DOHH2 (cell line): ENCODE results near the gene USP28.

Source experiments
- H3F3A ChIP-seq: fragments of 200-600 bp; sonication (generic), shearing (Covaris generic); 2 replicates; pipeline ENCODE4 v1.6.0; 2016; ENCODE audit warnings: antibody characterized with exemption, mild to moderate bottlenecking; ENCODE audit not compliant: control insufficient read depth, insufficient read depth
- H3K27ac ChIP-seq: fragments of 200-600 bp; sonication (generic); 2 replicates; pipeline ENCODE4 v1.5.1; 2014; ENCODE audit warnings: low read depth, mild to moderate bottlenecking, low read length, moderate library complexity
- H3K27me3 ChIP-seq: fragments of 200-600 bp; sonication (generic); 2 replicates; pipeline ENCODE4 v1.6.1; 2014; ENCODE audit warnings: mild to moderate bottlenecking, low read length, mixed read lengths; ENCODE audit not compliant: control insufficient read depth
- H3K36me3 ChIP-seq: fragments of 200-600 bp; sonication (generic); 2 replicates; pipeline ENCODE4 v1.6.1; 2014; ENCODE audit warnings: mild to moderate bottlenecking, low read length, moderate library complexity, mixed read lengths; ENCODE audit not compliant: control insufficient read depth
- H3K4me1 ChIP-seq: fragments of 200-600 bp; sonication (generic); 2 replicates; pipeline ENCODE4 v1.6.1; 2014; ENCODE audit warnings: mild to moderate bottlenecking, low read length, mixed read lengths; ENCODE audit not compliant: control insufficient read depth
- H3K4me2 ChIP-seq: fragments of 200-600 bp; sonication (generic); 2 replicates; pipeline ENCODE4 v1.6.0; 2014; ENCODE audit warnings: mild to moderate bottlenecking, low read length, moderate library complexity
- H3K4me3 ChIP-seq: fragments of 200-600 bp; sonication (generic); 2 replicates; pipeline ENCODE4 v1.5.1; 2014; ENCODE audit warnings: mild to moderate bottlenecking, low read length, mixed read lengths
- H3K79me2 ChIP-seq: fragments of 200-600 bp; sonication (generic); 2 replicates; pipeline ENCODE4 v1.6.1; 2014; ENCODE audit warnings: mild to moderate bottlenecking, low read length, mixed read lengths; ENCODE audit not compliant: control insufficient read depth
- H3K9me2 ChIP-seq: fragments of 200-600 bp; sonication (generic); replicated peaks from 2 replicates; pipeline ENCODE4 v1.6.1; 2014; ENCODE audit warnings: mild to moderate bottlenecking, low read length, mixed read lengths; ENCODE audit not compliant: control insufficient read depth
- H3K9me3 ChIP-seq: fragments of 200-600 bp; sonication (generic); 2 replicates; pipeline ENCODE4 v1.6.1; 2014; ENCODE audit warnings: antibody characterized with exemption, low read length, mixed read lengths; ENCODE audit not compliant: control insufficient read depth, insufficient read depth
- H4K20me1 ChIP-seq: fragments of 200-600 bp; sonication (generic); 2 replicates; pipeline ENCODE4 v1.6.0; 2014; ENCODE audit warnings: low read depth, mild to moderate bottlenecking, antibody characterized with exemption, low read length, moderate library complexity; ENCODE audit not compliant: control insufficient read depth, insufficient read depth
- EZH2phosphoT487 ChIP-seq: fragments of 200-600 bp; sonication (generic); IDR thresholded peaks from 2 replicates; pipeline ENCODE4 v1.6.1; 2017; ENCODE audit warnings: borderline replicate concordance, mild to moderate bottlenecking, antibody characterized with exemption, low read length, moderate library complexity, mixed read lengths
- TF ChIP-seq, protein P1 (sequence below): fragments of 200-600 bp; sonication (generic); IDR thresholded peaks from one replicate; pipeline ENCODE4 v1.5.1; 2014; ENCODE audit warnings: antibody characterized with exemption, mild to moderate bottlenecking, low read depth, low read length; ENCODE audit not compliant: poor library complexity, severe bottlenecking

USP28 gene

DNA sequence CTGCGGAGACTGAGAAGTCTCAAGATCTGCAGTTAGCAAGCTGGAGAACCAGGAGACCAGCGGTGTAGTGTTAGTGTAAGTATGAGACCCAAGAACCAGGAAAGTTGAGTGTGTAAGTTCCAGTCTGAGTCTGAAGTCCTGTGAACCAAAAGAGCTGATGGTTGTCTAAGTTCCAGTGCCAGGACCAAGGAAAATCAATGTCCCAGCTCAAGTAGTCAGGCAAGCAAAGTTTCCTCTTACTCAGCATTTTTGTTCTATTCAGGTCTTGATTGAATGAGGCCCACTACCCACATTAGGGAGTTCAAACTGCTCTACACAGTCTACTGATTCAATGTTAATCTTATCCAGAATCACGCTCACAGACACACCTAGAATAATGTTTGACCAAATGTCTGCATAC, 11.0 kb downstream of the USP28 start:
- H3K79me2 ChIP-seq: peaks cover 61% of the 10 kb centered on the region
- 0 out of 2 replicates have a peak, but pooled peaks cover 4% of the 10 kb centered on the region for H3K4me1 ChIP-seq
- no peak overlapping the region for H3K27ac ChIP-seq
- peaks cover 18% of the 10 kb centered on the region for H3K36me3 ChIP-seq
- H3F3A ChIP-seq: no peaks in the 10 kb centered on the region
- H3K9me3 ChIP-seq: no peaks in the 10 kb centered on the region
- no peaks in the 10 kb centered on the region for H3K9me2 ChIP-seq
- H3K4me3 ChIP-seq: no peak overlapping the region
- TF ChIP-seq, protein P1, sequence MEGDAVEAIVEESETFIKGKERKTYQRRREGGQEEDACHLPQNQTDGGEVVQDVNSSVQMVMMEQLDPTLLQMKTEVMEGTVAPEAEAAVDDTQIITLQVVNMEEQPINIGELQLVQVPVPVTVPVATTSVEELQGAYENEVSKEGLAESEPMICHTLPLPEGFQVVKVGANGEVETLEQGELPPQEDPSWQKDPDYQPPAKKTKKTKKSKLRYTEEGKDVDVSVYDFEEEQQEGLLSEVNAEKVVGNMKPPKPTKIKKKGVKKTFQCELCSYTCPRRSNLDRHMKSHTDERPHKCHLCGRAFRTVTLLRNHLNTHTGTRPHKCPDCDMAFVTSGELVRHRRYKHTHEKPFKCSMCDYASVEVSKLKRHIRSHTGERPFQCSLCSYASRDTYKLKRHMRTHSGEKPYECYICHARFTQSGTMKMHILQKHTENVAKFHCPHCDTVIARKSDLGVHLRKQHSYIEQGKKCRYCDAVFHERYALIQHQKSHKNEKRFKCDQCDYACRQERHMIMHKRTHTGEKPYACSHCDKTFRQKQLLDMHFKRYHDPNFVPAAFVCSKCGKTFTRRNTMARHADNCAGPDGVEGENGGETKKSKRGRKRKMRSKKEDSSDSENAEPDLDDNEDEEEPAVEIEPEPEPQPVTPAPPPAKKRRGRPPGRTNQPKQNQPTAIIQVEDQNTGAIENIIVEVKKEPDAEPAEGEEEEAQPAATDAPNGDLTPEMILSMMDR: no peak
- no peak for TF ChIP-seq EZH2phosphoT487
- no peaks in the 10 kb centered on the region for H4K20me1 ChIP-seq
- no peaks in the 10 kb centered on the region for H3K27me3 ChIP-seq
- no peak overlapping the region for H3K4me2 ChIP-seq

DNA sequence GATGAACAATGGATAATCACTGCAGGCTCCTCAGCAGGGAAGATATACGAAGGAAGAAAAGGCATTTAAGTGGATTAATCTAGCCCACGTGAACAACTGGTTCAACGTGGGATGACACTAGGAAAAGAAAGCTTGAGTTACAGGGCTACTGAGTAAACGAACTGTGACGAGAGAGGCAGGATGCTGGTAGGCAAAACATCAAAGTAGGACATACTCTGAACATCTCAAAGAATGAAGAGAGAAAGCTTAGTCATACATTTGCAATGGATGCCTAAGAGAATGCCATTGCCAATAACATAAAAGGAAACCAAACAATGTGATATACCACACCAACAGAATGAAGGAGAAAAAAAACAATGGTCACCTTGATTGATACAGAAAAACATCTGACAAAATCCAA, 12.9 kb downstream of the USP28 start:
- H3K4me1 ChIP-seq: no peaks in the 10 kb centered on the region
- H3K79me2 ChIP-seq: peaks cover 69% of the 10 kb centered on the region
- TF ChIP-seq, protein P1: no peak
- H3F3A ChIP-seq: no peaks in the 10 kb centered on the region
- no peaks in the 10 kb centered on the region for H3K27me3 ChIP-seq
- no peak overlapping the region for H3K27ac ChIP-seq
- no peak overlapping the region for H3K4me2 ChIP-seq
- H3K9me3 ChIP-seq: no peaks in the 10 kb centered on the region
- no peaks in the 10 kb centered on the region for H4K20me1 ChIP-seq
- peaks cover 11% of the 10 kb centered on the region for H3K36me3 ChIP-seq
- no peak overlapping the region for H3K4me3 ChIP-seq
- no peaks in the 10 kb centered on the region for H3K9me2 ChIP-seq

DNA sequence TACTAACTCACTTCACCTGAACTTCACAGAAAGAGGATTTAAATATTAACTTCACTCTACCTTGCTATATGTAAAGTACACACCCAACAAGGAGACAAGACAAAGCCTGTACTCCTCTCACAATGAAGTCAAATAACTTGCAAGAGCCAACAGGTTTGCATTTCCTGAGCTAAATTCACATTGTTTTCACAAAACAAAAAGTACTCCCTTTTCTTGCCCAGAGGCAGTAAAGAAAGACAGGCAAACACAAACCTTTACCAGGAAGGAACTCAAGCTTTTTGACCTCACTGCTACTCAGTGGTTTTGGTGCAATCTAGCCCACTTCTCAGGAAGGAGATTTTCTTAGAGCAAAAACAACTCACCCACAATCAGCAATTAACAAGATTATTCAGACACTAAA, 15.7 kb downstream of the USP28 start:
- peaks cover 68% of the 10 kb centered on the region for H3K79me2 ChIP-seq
- no peak overlapping the region for H3K4me3 ChIP-seq
- no peaks in the 10 kb centered on the region for H3K27me3 ChIP-seq
- no peaks in the 10 kb centered on the region for H3K9me2 ChIP-seq
- H4K20me1 ChIP-seq: 0 out of 2 replicates have a peak, but pooled peaks cover 5% of the 10 kb centered on the region
- H3K4me1 ChIP-seq: no peaks in the 10 kb centered on the region
- H3K36me3 ChIP-seq: peaks cover 3% of the 10 kb centered on the region; the same call in 1 of the 2 replicates
- no peak overlapping the region for H3K27ac ChIP-seq
- H3K4me2 ChIP-seq: no peak overlapping the region
- H3K9me3 ChIP-seq: no peaks in the 10 kb centered on the region
- H3F3A ChIP-seq: no peaks in the 10 kb centered on the region
- TF ChIP-seq, protein P1: no peak
- no peak for TF ChIP-seq EZH2phosphoT487
